Activated CD8-positive, alpha-beta memory T cell treated with anti-CD3 and anti-CD28 coated beads, Interleukin-2, amount 10 ng/mL, durations not matched to agents 7 days and 5 days (primary cell): Measurements from ENCODE around the gene TAP1. TPM values are rescaled to one million over a fixed set of nuclear protein-coding genes. Genes with fewer than 3 reads are reported as not detected.

Experiments used
- ATAC-seq: fragments of 150-1000 bp; cut with Tn5 transposase; one replicate; pipeline ENCODE4 v1.10.0; 2021; ENCODE audit warnings: moderate library complexity
- CTCF ChIA-PET: fragments of 350-600 bp; sonication (Branson Sonifier 250); formaldehyde crosslinking; loops from one replicate; lab custom pipeline; 2021; ENCODE audit warnings: antibody characterized with exemption; lab: Charles Lee
- DNase-seq: peaks from one replicate; pipeline ENCODE4 v3.0.0-alpha.2; 2020
- H3K27ac Mint-ChIP-seq: one replicate; pipeline ENCODE4 v1.8.0; 2021; ENCODE audit warnings: mild to moderate bottlenecking, mixed read lengths
- H3K27me3 Mint-ChIP-seq: one replicate; pipeline ENCODE4 v1.8.0; 2021; ENCODE audit warnings: mixed read lengths
- H3K36me3 Mint-ChIP-seq: one replicate; pipeline ENCODE4 v1.8.0; 2021; ENCODE audit warnings: mild to moderate bottlenecking, mixed read lengths
- H3K4me1 Mint-ChIP-seq: one replicate; pipeline ENCODE4 v1.8.0; 2021; ENCODE audit warnings: mixed read lengths
- H3K4me3 Mint-ChIP-seq: one replicate; pipeline ENCODE4 v1.8.0; 2021; ENCODE audit warnings: mild to moderate bottlenecking, moderate library complexity, mixed read lengths
- H3K9me3 Mint-ChIP-seq: one replicate; pipeline ENCODE4 v1.8.0; 2022; ENCODE audit warnings: low read depth, mixed read lengths
- total RNA-seq, 2 experiments: library from RNA; stranded (reverse); gene quantifications; one replicate each; pipeline ENCODE4 v1.2.3, GENCODE V29; 2021

TAP1 gene
- total RNA-seq: 100 to 1,000 TPM; 407 to 417 TPM

GRCh38 chr6:32853541-32854375 is at the start of gene TAP1, which contains the start of gene PSMB9:
Gene TAP1 (minus strand): TSS chr6:32853704. CDS start chr6:32853636, 68 bp downstream.
Gene PSMB9 (plus strand): TSS chr6:32854192. CDS start chr6:32854230, 38 bp downstream.
- Mint-ChIP-seq H3K4me3 (peak within 1 kb of the TSS; percentile 99), H3K27me3 (no peaks in the 10 kb centered on the region), H3K27ac (peak within 1 kb of the TSS; percentile 100), H3K36me3 (peaks cover 82% of the 10 kb centered on the region), H3K4me1 (peaks cover 61% of the 10 kb centered on the region), H3K9me3 (no peaks in the 10 kb centered on the region)
- ATAC-seq (peak; percentile 84), DNase-seq (peak; percentile 97)
- CTCF ChIA-PET: interaction anchor here (0.8 to 8.0 kb wide), 17 partner anchors 8 to 440 kb away, joined by 3 to 318 read pairs (median 5); partner anchors contain the start of genes BRD2, HLA-DMA, PSMB8 and TAP2

DNA sequence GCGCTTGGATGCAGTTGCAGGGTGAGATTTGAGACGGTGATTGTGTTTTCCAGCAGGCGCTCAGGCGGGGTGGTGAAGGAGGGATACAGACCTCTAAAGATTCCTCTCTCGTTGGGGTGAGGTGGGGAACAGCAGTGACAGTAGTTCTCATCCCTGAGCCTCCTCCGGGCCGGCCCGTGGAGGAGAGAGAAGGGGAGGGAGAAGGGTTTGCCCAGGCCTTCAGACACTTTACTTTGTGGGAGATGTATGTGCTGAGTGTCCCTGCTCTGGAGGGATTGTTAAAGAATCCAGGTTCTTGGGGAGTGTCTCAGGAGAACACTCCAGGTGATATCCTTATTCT is 41.5 kb upstream of the TAP1 start:
- peaks cover 37% of the 10 kb centered on the region for H3K4me1 Mint-ChIP-seq
- H3K27me3 Mint-ChIP-seq: peaks cover 3% of the 10 kb centered on the region
- DNase-seq (no peak), ATAC-seq (peak; percentile 14)
- no peaks in the 10 kb centered on the region for H3K9me3 Mint-ChIP-seq
- peak overlapping the region; percentile 99 for H3K4me3 Mint-ChIP-seq
- H3K36me3 Mint-ChIP-seq: peaks cover 12% of the 10 kb centered on the region
- CTCF ChIA-PET: interaction anchor here (0.6 to 6.2 kb wide), 13 partner anchors 9 to 92 kb away, joined by 3 to 58 read pairs (median 12); partner anchors contain the start of genes BRD2, HLA-DMA, HLA-DMB and PSMB9
- peak overlapping the region; percentile 94 for H3K27ac Mint-ChIP-seq

DNA sequence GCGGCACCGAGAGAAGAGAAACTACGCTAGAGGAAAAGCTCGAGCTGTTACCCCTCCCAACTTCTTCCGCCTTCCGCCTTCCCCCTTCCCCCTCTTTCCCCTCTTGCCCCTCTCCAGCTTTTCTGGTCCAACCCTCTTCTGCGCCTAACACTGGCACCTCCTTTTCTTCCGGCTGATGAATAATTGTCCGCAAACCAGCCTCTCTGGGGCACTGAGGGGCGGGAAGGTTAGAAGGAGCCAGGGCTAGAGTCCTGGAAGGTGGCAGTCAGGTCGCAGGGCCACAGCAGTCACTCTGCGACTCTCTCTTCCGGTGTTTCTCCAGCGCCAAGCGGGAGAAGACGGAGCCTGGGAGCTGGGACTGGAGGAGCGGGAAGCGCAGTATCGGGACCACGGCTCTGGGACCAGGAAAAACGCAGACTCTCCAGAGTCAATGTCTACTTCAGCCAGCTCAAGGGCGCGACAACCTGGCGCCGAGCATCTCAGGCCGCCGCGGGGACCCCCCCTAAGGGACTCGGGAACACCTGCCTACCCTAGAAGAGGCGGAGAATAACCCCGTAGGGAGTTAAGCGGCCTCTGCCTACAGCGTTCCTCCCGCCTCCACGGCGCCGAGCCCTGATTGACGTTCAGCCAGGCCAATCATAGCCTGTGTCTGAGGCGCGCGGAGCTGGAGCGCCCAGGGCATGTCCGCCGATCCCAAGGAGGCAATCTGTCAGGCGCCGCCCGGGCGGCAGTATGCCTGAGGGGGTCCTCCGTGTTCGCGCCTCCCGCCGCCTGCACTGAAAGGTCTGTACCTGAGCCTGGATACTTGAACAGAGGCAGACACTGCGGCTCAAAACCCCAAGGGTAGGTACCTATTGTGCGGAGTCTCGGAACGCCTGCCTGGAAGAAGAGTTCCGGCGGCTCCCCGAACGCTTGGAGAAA is 40.8 kb upstream of the TAP1 start:
- Mint-ChIP-seq H3K27me3 (peaks cover 4% of the 10 kb centered on the region), H3K36me3 (peaks cover 12% of the 10 kb centered on the region), H3K4me3 (peak overlapping the region; percentile 99), H3K4me1 (peaks cover 37% of the 10 kb centered on the region), H3K9me3 (no peaks in the 10 kb centered on the region), H3K27ac (peak overlapping the region; percentile 94)
- ATAC-seq (peak; percentile 99), DNase-seq (peak; percentile 96)
- CTCF ChIA-PET: interaction anchor here (0.5 to 6.2 kb wide), 19 partner anchors 9 to 231 kb away, joined by 3 to 58 read pairs (median 4); partner anchors contain the start of genes BRD2, HLA-DMA, HLA-DMB and HLA-DPB1

- Mint-ChIP-seq H3K9me3 (no peaks in the 10 kb centered on the region), H3K27me3 (peaks cover 4% of the 10 kb centered on the region)
- DNase-seq: no peak
Measured at GRCh38 chr6:32890831-32891230, 37.3 kb upstream of the TAP1 start.

GRCh38 chr6:32889533-32889932 is 36.0 kb upstream of the TAP1 start:
- DNase-seq (no peak), ATAC-seq (no peak)
- peaks cover 2% of the 10 kb centered on the region for H3K36me3 Mint-ChIP-seq
- H3K27me3 Mint-ChIP-seq: peaks cover 4% of the 10 kb centered on the region
- H3K9me3 Mint-ChIP-seq: no peaks in the 10 kb centered on the region
- no peak overlapping the region for H3K27ac Mint-ChIP-seq
- H3K4me3 Mint-ChIP-seq: no peak overlapping the region
- CTCF ChIA-PET: interaction anchor here (1.0 to 7.7 kb wide), 4 partner anchors 21 to 97 kb away, joined by 3 to 122 read pairs (median 4); partner anchors contain the start of gene HLA-DMA
- peaks cover 9% of the 10 kb centered on the region for H3K4me1 Mint-ChIP-seq

More at GRCh38 chr6:32890831-32891230, 37.3 kb upstream of the TAP1 start:
- Mint-ChIP-seq H3K27ac (no peak overlapping the region), H3K36me3 (peaks cover 2% of the 10 kb centered on the region), H3K4me3 (no peak overlapping the region), H3K4me1 (peaks cover 16% of the 10 kb centered on the region)
- ATAC-seq: no peak
- CTCF ChIA-PET: interaction anchor here (1.0 to 7.7 kb wide), 6 partner anchors 22 to 96 kb away, joined by 3 to 122 read pairs (median 4); partner anchors contain the start of gene HLA-DMA

GRCh38 chr6:32888576-32888975 is 35.1 kb upstream of the TAP1 start:
- Mint-ChIP-seq H3K27ac (no peak overlapping the region), H3K36me3 (peaks cover 1% of the 10 kb centered on the region), H3K4me3 (no peak overlapping the region), H3K27me3 (peaks cover 10% of the 10 kb centered on the region), H3K4me1 (peaks cover 7% of the 10 kb centered on the region), H3K9me3 (no peaks in the 10 kb centered on the region)
- ATAC-seq (no peak), DNase-seq (no peak)
- CTCF ChIA-PET: interaction anchor here (0.8 to 7.7 kb wide), 4 partner anchors 50 to 98 kb away, joined by 3 to 122 read pairs (median 4); partner anchors contain the start of gene TAP2

GRCh38 chr6:32887616-32888015 is 34.1 kb upstream of the TAP1 start:
- no peaks in the 10 kb centered on the region for H3K9me3 Mint-ChIP-seq
- no peaks in the 10 kb centered on the region for H3K36me3 Mint-ChIP-seq
- ATAC-seq (no peak), DNase-seq (no peak)
- no peak overlapping the region for H3K4me3 Mint-ChIP-seq
- H3K4me1 Mint-ChIP-seq: peaks cover 2% of the 10 kb centered on the region
- CTCF ChIA-PET: interaction anchor here (1.0 to 7.7 kb wide), 2 partner anchors 49 to 99 kb away, joined by 3 to 122 read pairs; partner anchors contain the start of gene TAP2
- H3K27ac Mint-ChIP-seq: no peak overlapping the region
- H3K27me3 Mint-ChIP-seq: peaks cover 11% of the 10 kb centered on the region

DNA sequence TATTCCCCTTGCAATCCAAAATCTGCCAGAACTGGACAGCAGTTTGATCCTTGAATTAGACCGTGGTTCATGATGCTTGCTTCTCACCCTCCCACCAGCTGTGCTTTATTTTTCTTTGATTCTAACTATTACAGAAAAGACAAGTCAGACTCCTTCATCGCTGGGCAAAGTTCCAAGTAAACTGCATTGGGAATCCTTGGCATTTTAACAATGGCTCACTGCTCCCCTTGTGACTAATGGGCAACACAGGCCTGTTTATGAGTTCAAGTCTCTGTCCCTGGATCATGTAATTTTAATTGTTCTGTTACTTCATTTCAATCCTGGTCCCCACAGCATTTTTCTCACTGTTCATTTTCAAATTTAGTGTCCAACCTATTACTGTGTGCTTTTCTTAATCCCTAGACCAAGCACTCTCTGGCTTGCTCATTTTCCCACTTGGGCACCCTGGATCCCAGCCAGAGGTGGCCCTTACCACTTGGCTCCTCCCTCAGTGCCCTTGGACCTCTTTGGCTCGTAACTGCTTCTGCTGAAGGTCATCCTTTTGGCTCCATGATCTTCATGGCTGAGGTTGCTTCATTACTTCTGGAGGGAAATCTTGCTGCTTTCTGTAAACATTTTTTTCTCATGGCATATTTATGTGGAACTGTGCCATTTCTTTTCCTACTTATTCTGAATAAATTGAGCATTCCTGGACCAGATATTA is 33.3 kb upstream of the TAP1 start:
- peaks cover 11% of the 10 kb centered on the region for H3K27me3 Mint-ChIP-seq
- H3K36me3 Mint-ChIP-seq: no peaks in the 10 kb centered on the region
- CTCF ChIA-PET: interaction anchor here (0.9 to 7.7 kb wide), 14 partner anchors 34 to 240 kb away, joined by 3 to 122 read pairs (median 4); partner anchors contain the start of genes HLA-DMA and TAP2
- H3K27ac Mint-ChIP-seq: no peak overlapping the region
- no peaks in the 10 kb centered on the region for H3K9me3 Mint-ChIP-seq
- DNase-seq (no peak), ATAC-seq (no peak)
- no peak overlapping the region for H3K4me3 Mint-ChIP-seq
- H3K4me1 Mint-ChIP-seq: peaks cover 3% of the 10 kb centered on the region

- peaks cover under 1% of the 10 kb centered on the region for H3K36me3 Mint-ChIP-seq
- CTCF ChIA-PET: interaction anchor here (0.7 to 7.7 kb wide), 23 partner anchors 8 to 241 kb away, joined by 3 to 122 read pairs (median 4); partner anchors contain the start of genes HLA-DMA and TAP2
- no peak for DNase-seq
- H3K9me3 Mint-ChIP-seq: no peaks in the 10 kb centered on the region
- no peak overlapping the region for H3K4me3 Mint-ChIP-seq
- peak; percentile 73 for ATAC-seq
- H3K27me3 Mint-ChIP-seq: peaks cover 11% of the 10 kb centered on the region
- H3K27ac Mint-ChIP-seq: no peak overlapping the region
- H3K4me1 Mint-ChIP-seq: peaks cover 3% of the 10 kb centered on the region
Measured at GRCh38 chr6:32885698-32886286, 32.3 kb upstream of the TAP1 start.

- DNase-seq (no peak), ATAC-seq (no peak)
- Mint-ChIP-seq H3K36me3 (peaks cover 3% of the 10 kb centered on the region), H3K4me1 (peaks cover 3% of the 10 kb centered on the region), H3K4me3 (no peak overlapping the region), H3K9me3 (no peaks in the 10 kb centered on the region), H3K27ac (no peak overlapping the region), H3K27me3 (peaks cover 7% of the 10 kb centered on the region)
- CTCF ChIA-PET: interaction anchor here (1.0 to 8.0 kb wide), 7 partner anchors 10 to 103 kb away, joined by 3 to 122 read pairs (median 4); partner anchors contain the start of gene HLA-DMA
Measured at GRCh38 chr6:32883789-32884188, 30.3 kb upstream of the TAP1 start.

GRCh38 chr6:32882879-32883250 is 29.4 kb upstream of the TAP1 start:
- H3K27me3 Mint-ChIP-seq: peaks cover 8% of the 10 kb centered on the region
- H3K4me3 Mint-ChIP-seq: no peak overlapping the region
- ATAC-seq (no peak), DNase-seq (no peak)
- H3K4me1 Mint-ChIP-seq: peaks cover 3% of the 10 kb centered on the region
- peaks cover 3% of the 10 kb centered on the region for H3K36me3 Mint-ChIP-seq
- no peaks in the 10 kb centered on the region for H3K9me3 Mint-ChIP-seq
- CTCF ChIA-PET: interaction anchor here (1.4 to 8.0 kb wide), 6 partner anchors 14 to 103 kb away, joined by 3 to 122 read pairs (median 6); partner anchors contain the start of genes BRD2, HLA-DMA and TAP2
- no peak overlapping the region for H3K27ac Mint-ChIP-seq
